Heart right ventricle (tissue), 16 donors: ENCODE measurements around the gene MYO5A. TPM values are rescaled to one million over a fixed set of nuclear protein-coding genes. Genes with fewer than 3 reads are reported as not detected.

Experiments
- ATAC-seq, 8 donors: fragments of 200-7000 bp; cut with Tn5 transposase; one replicate each; pipeline ENCODE4 v1.9.1; 2020; ENCODE audit warnings: mild to moderate bottlenecking in 8 of 8, moderate library complexity in 8 of 8, moderate number of reproducible peaks in 1 of 8
- DNase-seq, 2 donors: peaks; one replicate each; pipeline ENCODE4 v3.0.0-alpha.2; 2020
- H3K27ac ChIP-seq, 10 donors: fragments of 200-600 bp; sonication (generic) in 2 of 10; one replicate each; pipeline versions ENCODE4 v1.5.0 to v1.8.0; 2020 to 2022; ENCODE audit warnings: mild to moderate bottlenecking in 3 of 10
- H3K27me3 ChIP-seq, 7 donors: fragments of 200-600 bp; one replicate each; pipeline ENCODE4 v1.8.0; 2021 to 2022; ENCODE audit warnings: mild to moderate bottlenecking in 2 of 7
- H3K36me3 ChIP-seq, 9 donors: fragments of 200-600 bp; sonication (generic) in 1 of 9; one replicate each; pipeline versions ENCODE4 v1.5.0 to v1.8.0; 2020 to 2022; ENCODE audit warnings: mild to moderate bottlenecking in 2 of 9
- H3K4me1 ChIP-seq, 9 donors: fragments of 200-600 bp; sonication (generic) in 1 of 9; one replicate each; pipeline versions ENCODE4 v1.5.0 to v1.8.0; 2020 to 2022; ENCODE audit warnings: mild to moderate bottlenecking in 4 of 9
- H3K4me3 ChIP-seq, 10 donors: fragments of 200-600 bp; sonication (generic) in 2 of 10; one replicate each; pipeline versions ENCODE4 v1.5.0 to v1.8.0; 2020 to 2022; ENCODE audit warnings: mild to moderate bottlenecking in 7 of 10, moderate library complexity in 2 of 10
- H3K9me3 ChIP-seq, 11 donors: fragments of 200-600 bp in 10 of 11; sonication (generic) in 2 of 11; one replicate each; pipeline versions ENCODE4 v1.5.0 to v1.8.0; 2013 to 2022; ENCODE audit warnings: mild to moderate bottlenecking in 2 of 11, control low read depth in 1 of 11, moderate library complexity in 1 of 11
- WGBS, 2 donors: extraction: QIAGEN DNeasy Blood & Tissue Kit; methylation state at CpG; one replicate each; pipeline ENCODE4 v1.1.7; 2013; ENCODE audit warnings: inconsistent platforms in 1 of 2; 5-methylcytosine and 5-hydroxymethylcytosine counted together
- intact Hi-C, 10 donors: fragments of 100-400 bp; cut with DNase I; formaldehyde crosslinking; loops; one replicate each; pipeline versions ENCODE4 v1.11.1 to v1.14.2; 2022
- polyA plus RNA-seq, 2 donors: library from polyadenylated mRNA; stranded (reverse); fragments of 200-250 nt; gene quantifications; one replicate each; pipeline ENCODE4 v1.2.3, GENCODE V29; 2013
- total RNA-seq, 10 donors: library from RNA; stranded (reverse); fragmentation: NEBNext Ultra II Directional in 3 of 10; extraction: Animal tissue kit (Norgen Biotek cat#: 25700) in 3 of 10; gene quantifications; one replicate each; pipeline versions ENCODE4 v1.2.1 to v1.2.4, GENCODE V29; 2021 to 2023
- TF ChIP-seq, protein P1 (sequence below), 9 donors: fragments of 200-600 bp; sonication (generic) in 2 of 9; IDR thresholded peaks; one replicate each; pipeline versions ENCODE4 v1.5.0 to v1.8.0; 2021 to 2022; ENCODE audit warnings: antibody characterized with exemption in 9 of 9, mild to moderate bottlenecking in 5 of 9, moderate library complexity in 1 of 9
- donor health status: Arrhythmogenic right ventricular cardiomyopathy.
- donor health status: ischemic (EF 13 %, LVEDD 7.1; RV severe dilation, severe dysfunction).
- donor health status: healthy with polysubstance abuse.
- donor health status: DM: no; HTN: yes; CAD: no.
- donor health status: DM: no; HTN: no; CAD: no.
- donor health status: ischemic (EF 25% LVEDD 6.9; RV normal size, moderate dysfunction).
- donor health status: ischemic (EF 25% LVEDD 5.7; RV mildly dilated, moderate dysfunction).
- donor health status: healthy.
- donor health status: DM: yes; HTN: yes; CAD: no.
- donor health status: Ischemic cardiomyopathy.
- donor health status: ischemic (EF 35%, LVEDD 5.7; RV mildly dilated, moderate dysfunction).
- donor health status: nonischemic (EF 11% LVEDD 7.7; RV severe dilation, severe dysfunction).
- donor health status: DM: yes; HTN: yes; CAD: no.
- donor health status: PGD.
- donor health status: ischemic (EF 29% LVEDD 5.4; RV normal size, mild dysfunction).
- donor health status: nonischemic (EF 23%, LVEDD 6.1; RV moderate dilation, normal function).

Gene MYO5A
- total and polyA plus RNA-seq, 12 donors, result 3.1 to 15.7 (median 6.3) TPM

DNA sequence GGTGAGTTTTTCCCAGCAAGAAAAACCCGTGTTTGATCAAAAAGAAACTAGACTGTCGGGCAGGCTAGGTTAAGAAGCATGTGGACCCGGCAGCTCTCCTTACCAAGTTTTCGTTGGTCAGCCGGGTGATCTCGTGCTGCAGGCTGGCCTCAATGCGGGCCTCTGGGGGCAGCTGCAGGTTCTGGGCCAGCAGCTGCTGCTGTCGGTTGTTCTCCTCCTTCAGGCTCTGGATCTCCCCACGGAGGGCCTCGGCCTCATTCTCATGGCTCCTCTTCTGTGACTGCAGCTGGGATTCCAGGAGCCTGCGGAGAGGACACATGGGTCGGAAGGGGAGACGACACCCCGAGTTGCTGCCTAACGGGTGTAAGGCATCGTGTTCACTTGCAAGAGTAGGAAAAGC lies 188.6 kb downstream of the MYO5A start:
- peaks cover 0 to 22% (median 4%) of the 10 kb centered on the region in 9 donors for H3K4me1 ChIP-seq
- no peak for DNase-seq
- H3K4me3 ChIP-seq, result no peak overlapping the region
- TF ChIP-seq, protein P1, sequence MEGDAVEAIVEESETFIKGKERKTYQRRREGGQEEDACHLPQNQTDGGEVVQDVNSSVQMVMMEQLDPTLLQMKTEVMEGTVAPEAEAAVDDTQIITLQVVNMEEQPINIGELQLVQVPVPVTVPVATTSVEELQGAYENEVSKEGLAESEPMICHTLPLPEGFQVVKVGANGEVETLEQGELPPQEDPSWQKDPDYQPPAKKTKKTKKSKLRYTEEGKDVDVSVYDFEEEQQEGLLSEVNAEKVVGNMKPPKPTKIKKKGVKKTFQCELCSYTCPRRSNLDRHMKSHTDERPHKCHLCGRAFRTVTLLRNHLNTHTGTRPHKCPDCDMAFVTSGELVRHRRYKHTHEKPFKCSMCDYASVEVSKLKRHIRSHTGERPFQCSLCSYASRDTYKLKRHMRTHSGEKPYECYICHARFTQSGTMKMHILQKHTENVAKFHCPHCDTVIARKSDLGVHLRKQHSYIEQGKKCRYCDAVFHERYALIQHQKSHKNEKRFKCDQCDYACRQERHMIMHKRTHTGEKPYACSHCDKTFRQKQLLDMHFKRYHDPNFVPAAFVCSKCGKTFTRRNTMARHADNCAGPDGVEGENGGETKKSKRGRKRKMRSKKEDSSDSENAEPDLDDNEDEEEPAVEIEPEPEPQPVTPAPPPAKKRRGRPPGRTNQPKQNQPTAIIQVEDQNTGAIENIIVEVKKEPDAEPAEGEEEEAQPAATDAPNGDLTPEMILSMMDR (IDR thresholded peaks at IDR 0.05), result no peak
- WGBS, 2 donors, result 90 to 91% methylated on average over 16 of the region's 16 CpGs
- no peaks in the 10 kb centered on the region for H3K27me3 ChIP-seq
- no peaks in the 10 kb centered on the region for H3K9me3 ChIP-seq
- H3K27ac ChIP-seq, result no peak overlapping the region
- ATAC-seq, result no peak
- peaks cover 0 to 78% (median 0%) of the 10 kb centered on the region in 9 donors for H3K36me3 ChIP-seq
- intact Hi-C loops, result loop anchor here in 1 of 10 donors (10.0 kb wide), 1 partner anchor 185 kb away; the partner anchor contains the start of gene MYO5A

DNA sequence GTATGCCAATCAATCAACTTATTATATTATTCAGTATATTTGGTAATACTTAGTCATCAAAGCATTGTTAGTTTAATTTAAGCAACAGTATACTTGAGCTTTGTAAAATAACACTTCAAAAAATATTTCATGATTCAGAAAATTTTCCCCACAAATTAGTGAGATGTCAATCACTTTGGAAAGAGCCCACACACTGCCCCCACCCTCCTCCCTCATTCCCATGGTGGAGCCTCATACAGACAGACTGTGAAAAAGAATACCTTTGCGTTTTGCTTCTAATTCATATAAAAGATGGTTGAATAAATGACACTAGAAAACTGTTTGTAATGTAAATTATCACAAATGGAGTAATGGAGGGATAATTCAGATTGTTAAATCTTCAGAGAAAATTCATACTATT lies 189.8 kb downstream of the MYO5A start:
- ATAC-seq (no peak), DNase-seq (no peak)
- H3K4me1 ChIP-seq, result peaks cover 0 to 15% (median 4%) of the 10 kb centered on the region in 9 donors
- H3K4me3 ChIP-seq, result no peak overlapping the region
- no peak overlapping the region for H3K27ac ChIP-seq
- H3K9me3 ChIP-seq, result no peaks in the 10 kb centered on the region
- TF ChIP-seq, protein P1 (IDR thresholded peaks at IDR 0.05), result no peak
- intact Hi-C loops, result loop anchor here in 7 of 10 donors (5.0 to 10.0 kb wide), 8 partner anchors 74 to 396 kb away; partner anchors contain the start of genes ARPP19 (in 2 of the 7) and MYO5A (in 1 of the 7)
- H3K36me3 ChIP-seq, result peaks cover 0 to 81% (median 0%) of the 10 kb centered on the region in 9 donors
- no peaks in the 10 kb centered on the region for H3K27me3 ChIP-seq
- WGBS, 2 donors, result 98 to 100% methylated on average over 1 of the region's 1 CpG

DNA sequence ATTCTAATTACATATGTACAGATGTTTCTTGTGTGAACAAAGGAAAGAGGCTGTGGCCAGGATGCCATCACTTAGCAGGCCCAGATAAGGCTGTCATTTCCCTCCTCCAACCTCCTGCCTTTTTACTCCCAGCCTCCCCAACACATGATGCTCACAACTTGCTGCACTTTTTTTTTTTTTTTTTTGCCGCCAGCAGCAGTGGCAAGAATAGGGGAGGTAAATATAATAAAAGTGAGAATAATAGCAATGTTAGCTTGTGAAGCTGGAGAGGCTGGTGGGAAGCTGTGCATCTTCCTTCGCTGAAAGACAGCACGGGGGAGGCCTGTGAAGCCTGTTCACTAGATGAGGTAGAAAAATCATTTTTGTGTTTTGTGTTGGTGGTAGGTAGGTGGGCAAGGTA lies 190.6 kb downstream of the MYO5A start:
- 78 to 86% methylated on average over 3 of the region's 3 CpGs for WGBS, 2 donors
- peaks cover 0 to 77% (median 0%) of the 10 kb centered on the region in 9 donors for H3K36me3 ChIP-seq
- peak in 4 of 8 donors; percentile 63 to 68 (median 66) for ATAC-seq

DNA sequence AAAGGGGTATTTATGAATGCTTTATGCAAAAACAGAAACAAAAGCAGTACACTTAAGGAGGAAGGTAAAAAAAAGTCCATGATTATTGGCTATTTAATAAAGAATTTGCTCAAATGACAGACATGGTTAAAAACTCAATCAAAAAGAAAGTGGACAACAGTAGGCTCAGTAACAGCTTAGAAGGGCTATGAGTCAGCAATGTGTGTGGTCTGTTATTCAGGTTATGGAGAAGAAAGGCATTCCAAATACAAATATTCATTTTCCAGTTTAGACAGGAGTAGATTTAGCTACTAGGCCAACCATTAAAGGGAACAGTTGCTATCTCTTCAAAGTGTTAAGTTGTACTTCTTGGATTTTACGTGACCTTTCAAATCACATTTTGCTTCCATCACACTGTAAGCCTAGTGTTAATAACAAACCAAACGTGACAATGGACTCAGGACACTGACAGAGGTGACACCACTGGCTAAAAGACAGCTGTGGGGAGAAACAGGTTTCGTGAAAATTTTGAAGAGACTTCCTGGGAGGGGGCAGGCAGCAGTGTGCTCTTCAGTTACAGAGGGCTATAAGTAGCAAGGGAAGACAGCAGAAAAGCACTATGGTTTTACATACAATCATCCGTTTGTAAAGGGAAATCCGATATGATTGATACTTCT lies 191.4 kb downstream of the MYO5A start:
- 56 to 66% methylated on average over 5 of the region's 5 CpGs for WGBS, 2 donors
- ATAC-seq, result peak in 6 of 8 donors; percentile 22 to 71 (median 58)
- Histone ChIP-seq H3K27ac (peak overlapping the region in 8 of 10 donors; percentile 7 to 59 (median 43)), H3K4me3 (no peak overlapping the region), H3K27me3 (no peaks in the 10 kb centered on the region), H3K4me1 (peaks cover 0 to 15% (median 4%) of the 10 kb centered on the region in 9 donors), H3K36me3 (peaks cover 0 to 71% (median 0%) of the 10 kb centered on the region in 9 donors), H3K9me3 (no peaks in the 10 kb centered on the region)
- TF ChIP-seq, protein P1 (IDR thresholded peaks at IDR 0.05), result no peak
- DNase-seq, result no peak
- intact Hi-C loops, result loop anchor here in 7 of 10 donors (5.0 to 10.0 kb wide), 8 partner anchors 73 to 397 kb away; partner anchors contain the start of genes ARPP19 (in 2 of the 7) and MYO5A (in 1 of the 7)

More for the DNA sequence above, 190.6 kb downstream of the MYO5A start:
- intact Hi-C loops, result loop anchor here in 7 of 10 donors (5.0 to 10.0 kb wide), 8 partner anchors 73 to 397 kb away; partner anchors contain the start of genes ARPP19 (in 2 of the 7) and MYO5A (in 1 of the 7)
- DNase-seq, result no peak
- Histone ChIP-seq H3K4me1 (peaks cover 0 to 15% (median 4%) of the 10 kb centered on the region in 9 donors), H3K27me3 (no peaks in the 10 kb centered on the region), H3K9me3 (no peaks in the 10 kb centered on the region), H3K4me3 (no peak overlapping the region), H3K27ac (peak overlapping the region in 3 of 10 donors; percentile 7 to 59 (median 57))
- TF ChIP-seq, protein P1 (IDR thresholded peaks at IDR 0.05), result no peak
